GM20000 (cell line): ENCODE measurements around the gene FAM161A.
"Not testable (repeated sequence)": the region's sequence is repeated elsewhere in the genome, so short reads cannot be mapped to it uniquely, and the experiment has no call there.

Experiments used
- DNase-seq: peaks from one replicate; pipeline ENCODE4 v3.0.0; 2012; ENCODE audit warnings: low spot score
- CTCF ChIP-seq: IDR thresholded peaks from 2 replicates; pipeline ENCODE4 v1.5.1; 2012; ENCODE audit warnings: mild to moderate bottlenecking, control low read depth; ENCODE audit errors: extremely low read depth, missing control alignments

FAM161A gene

GRCh38 chr2:61807036-61807757 is 46.7 kb downstream of the FAM161A start:
- no peak for TF ChIP-seq CTCF
- DNase-seq = peak; percentile 27

DNA sequence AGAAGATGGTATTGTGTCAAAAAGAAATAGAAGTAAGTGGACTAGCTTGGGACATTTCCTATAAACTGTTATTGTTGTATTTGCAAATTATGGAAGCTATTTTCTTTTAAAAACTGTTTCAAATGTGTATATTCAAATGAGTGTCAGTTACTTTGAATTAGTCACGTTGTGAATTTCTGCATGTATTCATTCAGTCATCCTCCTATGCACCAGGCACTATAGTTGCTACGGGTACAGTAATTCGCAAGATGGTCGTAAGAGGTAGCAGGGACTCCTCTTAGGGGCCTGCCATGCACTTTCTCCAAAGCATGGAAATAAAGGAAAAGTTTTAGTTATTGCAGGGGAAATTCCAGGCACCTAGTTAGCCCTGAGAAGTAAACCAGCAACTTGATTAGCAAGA is 51.3 kb downstream of the FAM161A start:
- TF ChIP-seq CTCF = no peak
- DNase-seq = no peak

- DNase-seq = no peak
- no peak for TF ChIP-seq CTCF
Measured at GRCh38 chr2:61799099-61799498, 54.8 kb downstream of the FAM161A start.

GRCh38 chr2:61797446-61797845 is 56.4 kb downstream of the FAM161A start:
- not testable (repeated sequence) for DNase-seq

GRCh38 chr2:61795408-61795807 is 58.5 kb downstream of the FAM161A start:
- DNase-seq = no peak
- no peak for TF ChIP-seq CTCF

DNA sequence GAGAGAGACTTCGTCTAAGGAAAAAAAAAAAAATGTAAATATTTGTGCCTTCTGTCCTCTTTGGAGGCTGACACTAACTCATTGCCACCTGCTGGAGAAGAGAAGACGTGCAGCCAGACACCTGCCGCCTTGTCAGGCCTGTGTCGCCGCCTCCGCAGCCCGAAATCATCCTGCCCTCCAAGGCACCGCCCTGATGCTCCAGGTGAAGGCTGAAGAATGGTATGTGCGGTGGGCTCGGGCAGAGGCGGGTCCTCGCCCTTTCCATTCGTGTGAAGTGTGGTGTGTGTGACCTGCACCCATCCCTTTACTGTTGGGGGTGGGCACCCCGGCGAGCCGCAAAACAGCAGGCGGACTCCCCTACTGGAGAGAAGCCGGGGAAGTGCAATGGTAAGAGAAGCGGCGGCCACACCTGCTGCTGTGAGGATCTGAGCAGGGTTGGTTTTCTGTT is 60.4 kb downstream of the FAM161A start:
- TF ChIP-seq CTCF = peak; percentile 55

DNA sequence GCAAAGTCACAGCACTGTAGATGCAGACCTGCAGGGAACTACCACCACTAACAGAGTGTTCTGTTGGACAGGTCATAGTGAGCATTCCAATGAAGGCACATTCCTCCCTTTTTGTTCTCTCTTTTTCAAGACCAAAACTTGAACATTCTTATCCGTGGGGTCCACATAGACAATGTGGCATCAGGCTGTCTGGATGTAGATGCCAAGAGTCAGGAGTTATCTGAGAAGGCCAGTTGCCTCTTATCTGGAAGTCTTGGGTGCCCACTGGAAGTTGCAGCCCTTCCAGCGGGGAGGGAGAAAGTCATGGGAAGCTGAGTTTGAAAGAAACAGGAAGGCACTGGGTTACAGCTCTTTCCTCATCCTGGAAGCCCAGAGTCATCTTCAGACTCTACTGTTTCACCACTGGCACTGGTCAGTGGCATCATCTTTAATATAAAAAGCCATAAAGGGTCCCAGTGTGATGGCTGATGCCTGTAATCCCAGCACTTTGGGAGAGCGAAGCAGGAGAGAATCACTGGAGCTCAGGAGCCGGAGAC is 61.4 kb downstream of the FAM161A start:
- TF ChIP-seq CTCF = no peak
- DNase-seq = no peak

More for the DNA sequence above, 60.4 kb downstream of the FAM161A start:
- DNase-seq = peak; percentile 70
